Smooth muscle cell (in vitro differentiated cells): ENCODE results near the gene ATP11A. TPM values are rescaled to one million over a fixed set of nuclear protein-coding genes. Genes with fewer than 3 reads are reported as not detected.

Experiments
- DNase-seq: peaks from one replicate; lab custom pipeline; 2025; ENCODE audit not compliant: unreplicated experiment; lab: John Stamatoyannopoulos, UW
- H2AFZ ChIP-seq: fragments of 200-600 bp; sonication (generic); 2 replicates; pipeline ENCODE4 v1.6.0; 2016; ENCODE audit warnings: antibody characterized with exemption, low read depth, mild to moderate bottlenecking
- H3F3A ChIP-seq: fragments of 200-600 bp; sonication (generic); 2 replicates; pipeline ENCODE4 v1.6.0; 2017; ENCODE audit warnings: antibody characterized with exemption, low read depth
- H3K27ac ChIP-seq: fragments of 200-600 bp; sonication (generic); 2 replicates; pipeline ENCODE4 v1.5.1; 2016; ENCODE audit warnings: low read depth, mild to moderate bottlenecking
- H3K27me3 ChIP-seq: fragments of 200-600 bp; sonication (generic); 2 replicates; pipeline ENCODE4 v1.6.1; 2016; ENCODE audit warnings: low read depth, mild to moderate bottlenecking
- H3K36me3 ChIP-seq: fragments of 200-600 bp; sonication (generic); 2 replicates; pipeline ENCODE4 v1.5.1; 2016; ENCODE audit warnings: low read depth
- H3K4me1 ChIP-seq: fragments of 200-600 bp; sonication (generic); 2 replicates; pipeline ENCODE4 v1.5.1; 2016; ENCODE audit warnings: low read depth
- H3K4me2 ChIP-seq: fragments of 200-600 bp; sonication (generic); 2 replicates; pipeline ENCODE4 v1.6.0; 2016; ENCODE audit warnings: mild to moderate bottlenecking
- H3K4me3 ChIP-seq: fragments of 200-600 bp; sonication (generic); 2 replicates; pipeline ENCODE4 v1.5.1; 2016; ENCODE audit warnings: mild to moderate bottlenecking
- H3K79me2 ChIP-seq: fragments of 200-600 bp; sonication (generic); 2 replicates; pipeline ENCODE4 v1.6.0; 2016; ENCODE audit warnings: low read depth, mild to moderate bottlenecking
- H3K9ac ChIP-seq: fragments of 200-600 bp; sonication (generic); 2 replicates; pipeline ENCODE4 v1.6.0; 2016; ENCODE audit warnings: low read depth
- H3K9me3 ChIP-seq: fragments of 200-600 bp; sonication (generic); replicated peaks from 2 replicates; pipeline ENCODE4 v1.5.1; 2016; ENCODE audit warnings: low read depth
- H4K20me1 ChIP-seq: fragments of 200-600 bp; sonication (generic); 2 replicates; pipeline ENCODE4 v1.6.0; 2016; ENCODE audit warnings: low read depth
- WGBS: methylation state at CpG from one replicate; pipeline ENCODE4 v1.1.7; 2016; ENCODE audit warnings: low lambda C conversion rate; 5-methylcytosine and 5-hydroxymethylcytosine counted together
- polyA plus RNA-seq: library from polyadenylated mRNA; unstranded; fragments of >200 nt; fragmentation: Nextera tagmentation; extraction: Ambion mirVana; gene quantifications from 2 replicates; pipeline ENCODE4 v1.2.1, GENCODE V29; 2016
- total RNA-seq: library from RNA; depleted of rRNA; stranded (reverse); fragments of >200 nt; gene quantifications from 2 replicates; pipeline ENCODE4 v1.2.3, GENCODE V29; 2014
- TF ChIP-seq, protein P1 (sequence below): fragments of 200-600 bp; sonication (generic); IDR thresholded peaks from 2 replicates; pipeline ENCODE4 v1.5.1; 2017; ENCODE audit warnings: borderline replicate concordance, mild to moderate bottlenecking, antibody characterized with exemption; ENCODE audit not compliant: insufficient read depth, poor library complexity, severe bottlenecking

Gene ATP11A
- total and polyA plus RNA-seq, 2 experiments from 2014 or later, result 6.5 to 7.5 TPM

DNA sequence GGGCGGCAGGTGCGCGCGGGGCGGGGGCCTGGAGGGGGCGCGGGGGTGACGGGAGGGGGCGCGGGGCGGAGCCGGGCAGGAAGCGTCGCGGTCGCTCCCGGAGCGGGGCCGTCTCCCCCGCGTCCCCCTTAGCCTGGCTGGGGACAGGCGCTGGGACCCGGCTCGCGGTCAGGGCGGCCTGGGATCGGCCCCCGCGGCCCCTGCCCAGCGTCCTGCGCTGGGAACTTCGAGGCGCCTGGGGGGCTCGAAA is 204.5 kb downstream of the ATP11A start:
- Histone ChIP-seq H3K36me3 (no peaks in the 10 kb centered on the region), H4K20me1 (no peaks in the 10 kb centered on the region), H3K27me3 (peaks cover 31% of the 10 kb centered on the region), H3K4me1 (peaks cover 44% of the 10 kb centered on the region), H3K27ac (no peak overlapping the region), H3K4me2 (peak overlapping the region; percentile 91), H3K9ac (no peak overlapping the region), H3K9me3 (no peaks in the 10 kb centered on the region), H3F3A (no peaks in the 10 kb centered on the region), H3K79me2 (no peaks in the 10 kb centered on the region), H3K4me3 (peak overlapping the region; percentile 50), H2AFZ (no peak overlapping the region)
- TF ChIP-seq, protein P1, sequence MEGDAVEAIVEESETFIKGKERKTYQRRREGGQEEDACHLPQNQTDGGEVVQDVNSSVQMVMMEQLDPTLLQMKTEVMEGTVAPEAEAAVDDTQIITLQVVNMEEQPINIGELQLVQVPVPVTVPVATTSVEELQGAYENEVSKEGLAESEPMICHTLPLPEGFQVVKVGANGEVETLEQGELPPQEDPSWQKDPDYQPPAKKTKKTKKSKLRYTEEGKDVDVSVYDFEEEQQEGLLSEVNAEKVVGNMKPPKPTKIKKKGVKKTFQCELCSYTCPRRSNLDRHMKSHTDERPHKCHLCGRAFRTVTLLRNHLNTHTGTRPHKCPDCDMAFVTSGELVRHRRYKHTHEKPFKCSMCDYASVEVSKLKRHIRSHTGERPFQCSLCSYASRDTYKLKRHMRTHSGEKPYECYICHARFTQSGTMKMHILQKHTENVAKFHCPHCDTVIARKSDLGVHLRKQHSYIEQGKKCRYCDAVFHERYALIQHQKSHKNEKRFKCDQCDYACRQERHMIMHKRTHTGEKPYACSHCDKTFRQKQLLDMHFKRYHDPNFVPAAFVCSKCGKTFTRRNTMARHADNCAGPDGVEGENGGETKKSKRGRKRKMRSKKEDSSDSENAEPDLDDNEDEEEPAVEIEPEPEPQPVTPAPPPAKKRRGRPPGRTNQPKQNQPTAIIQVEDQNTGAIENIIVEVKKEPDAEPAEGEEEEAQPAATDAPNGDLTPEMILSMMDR, result no peak
- 0% methylated on average over 12 of the region's 34 CpGs for WGBS
- DNase-seq, result no peak

GRCh38 chr13:112894673-112895481 is 205.0 kb downstream of the ATP11A start:
- TF ChIP-seq, protein P1, result no peak
- Histone ChIP-seq H3K4me1 (peaks cover 44% of the 10 kb centered on the region), H3K9me3 (no peaks in the 10 kb centered on the region), H2AFZ (no peak overlapping the region), H3K36me3 (no peaks in the 10 kb centered on the region), H3K79me2 (no peaks in the 10 kb centered on the region), H4K20me1 (no peaks in the 10 kb centered on the region), H3K4me2 (peak overlapping the region; percentile 91), H3K9ac (no peak overlapping the region), H3K27ac (no peak overlapping the region), H3F3A (no peaks in the 10 kb centered on the region), H3K27me3 (peaks cover 31% of the 10 kb centered on the region), H3K4me3 (peak overlapping the region; percentile 50)
- 15% methylated on average over 34 of the region's 36 CpGs for WGBS
- DNase-seq, result no peak

- Histone ChIP-seq H3K36me3 (no peaks in the 10 kb centered on the region), H3K4me3 (no peak overlapping the region), H3K27ac (no peak overlapping the region), H3K4me1 (peaks cover 41% of the 10 kb centered on the region), H4K20me1 (no peaks in the 10 kb centered on the region), H3K4me2 (no peak overlapping the region), H2AFZ (no peak overlapping the region), H3F3A (no peaks in the 10 kb centered on the region), H3K79me2 (no peaks in the 10 kb centered on the region), H3K9ac (no peak overlapping the region), H3K9me3 (no peaks in the 10 kb centered on the region), H3K27me3 (peaks cover 31% of the 10 kb centered on the region)
- TF ChIP-seq, protein P1, result no peak
- 67% methylated on average over 29 of the region's 29 CpGs for WGBS
- no peak for DNase-seq
Observed at GRCh38 chr13:112895521-112896465, 206.0 kb downstream of the ATP11A start.
